OCI-LY7 (cell line): ENCODE data around the gene EPO.

Experiments used
- CTCF ChIP-seq: fragments of 200-600 bp; sonication (generic); conservative IDR thresholded peaks from 2 replicates; pipeline ENCODE4 v1.5.1; 2014; ENCODE audit warnings: mild to moderate bottlenecking, antibody characterized with exemption, low read length, moderate library complexity, mixed read lengths
- EZH2phosphoT487 ChIP-seq: fragments of 200-600 bp; sonication (generic); IDR thresholded peaks from 2 replicates; pipeline ENCODE4 v1.6.1; 2018; ENCODE audit warnings: low read depth, borderline replicate concordance, mild to moderate bottlenecking, mixed run types, antibody characterized with exemption, low read length, moderate library complexity, mixed read lengths

DNA sequence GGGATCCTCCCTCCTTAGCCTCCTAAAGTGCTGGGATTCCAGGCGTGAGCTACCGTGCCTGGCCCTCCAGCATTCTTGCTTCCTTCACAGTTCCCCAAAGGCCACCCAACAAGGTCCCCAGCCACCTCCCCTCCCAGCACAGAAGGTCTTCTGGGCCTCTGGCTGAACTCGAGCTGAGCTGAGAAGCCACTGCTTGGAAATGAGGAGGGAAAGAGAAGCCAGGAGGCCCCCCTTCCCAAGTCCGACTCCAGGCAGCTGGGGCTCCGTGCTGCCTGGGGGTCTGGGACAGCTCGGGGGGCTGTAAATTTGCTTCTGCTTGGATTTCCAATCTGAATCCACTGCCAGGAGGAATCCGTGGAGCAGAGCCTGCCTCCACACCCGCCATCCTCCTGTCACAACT is 5.5 kb upstream of the EPO start:
- TF ChIP-seq CTCF, result no peak
- TF ChIP-seq EZH2phosphoT487, result no peak
